Right ventricle myocardium superior (tissue), 1 donor: ENCODE data around the gene EVI2A. TPM values are rescaled to one million over a fixed set of nuclear protein-coding genes. Genes with fewer than 3 reads are reported as not detected.

Source experiments
- ATAC-seq: fragments of 200-7000 bp; cut with Tn5 transposase; one replicate; pipeline ENCODE4 v1.9.1; 2020; ENCODE audit warnings: mild to moderate bottlenecking; ENCODE audit not compliant: poor library complexity
- DNase-seq: peaks from one replicate; pipeline ENCODE4 v3.0.0-alpha.2; 2020
- intact Hi-C: fragments of 100-400 bp; cut with DNase I; formaldehyde crosslinking; loops from one replicate; pipeline ENCODE4 v1.11.2; 2022
- total RNA-seq: library from RNA; stranded (reverse); fragmentation: NEBNext Ultra II Directional; extraction: Animal tissue kit (Norgen Biotek cat#: 25700); gene quantifications from one replicate; pipeline ENCODE4 v1.2.1, GENCODE V29; 2021
- donor health status: DM: no; HTN: yes; CAD: no; lungs with severe emphysema.

Gene EVI2A
- total RNA-seq, 1 donor from 2014 or later, result 2.2 TPM

GRCh38 chr17:31286587-31286986 lies 34.8 kb downstream of the EVI2A start:
- DNase-seq (no peak), ATAC-seq (no peak)
- intact Hi-C loops, result no loop called here

- ATAC-seq (no peak), DNase-seq (no peak)
- intact Hi-C loops, result no loop called here
Observed at GRCh38 chr17:31283841-31284240, 37.6 kb downstream of the EVI2A start.

- ATAC-seq (no peak), DNase-seq (no peak)
- intact Hi-C loops, result no loop called here
Observed at GRCh38 chr17:31281061-31281460, 40.4 kb downstream of the EVI2A start.

- DNase-seq (no peak), ATAC-seq (no peak)
- intact Hi-C loops, result no loop called here
Observed at GRCh38 chr17:31279401-31279800, 42.0 kb downstream of the EVI2A start.

GRCh38 chr17:31275116-31275515 lies 46.3 kb downstream of the EVI2A start:
- ATAC-seq, result no peak
- intact Hi-C loops, result no loop called here
- no peak for DNase-seq

GRCh38 chr17:31274252-31274651 lies 47.2 kb downstream of the EVI2A start:
- intact Hi-C loops, result no loop called here
- peak; percentile 86 for ATAC-seq

GRCh38 chr17:31273516-31273915 lies 47.9 kb downstream of the EVI2A start:
- DNase-seq, result no peak
- intact Hi-C loops, result no loop called here
- ATAC-seq, result no peak

More at GRCh38 chr17:31274252-31274651, 47.2 kb downstream of the EVI2A start:
- DNase-seq, result no peak

GRCh38 chr17:31272803-31273202 lies 48.6 kb downstream of the EVI2A start:
- ATAC-seq (no peak), DNase-seq (no peak)
- intact Hi-C loops, result no loop called here

- intact Hi-C loops, result no loop called here
- no peak for ATAC-seq
- no peak for DNase-seq
Observed at GRCh38 chr17:31272236-31272635, 49.2 kb downstream of the EVI2A start.

GRCh38 chr17:31269578-31269983 lies 51.8 kb downstream of the EVI2A start:
- peak; percentile 73 for ATAC-seq
- intact Hi-C loops, result no loop called here
- no peak for DNase-seq

GRCh38 chr17:31269036-31269577 lies 52.3 kb downstream of the EVI2A start:
- no peak for ATAC-seq
- DNase-seq, result no peak
- intact Hi-C loops, result no loop called here

Other genes with a start within 250 kb of the EVI2A start
- gene NF1, start 226.6 kb downstream of the EVI2A start, total RNA-seq, result 38.9 TPM
- gene OMG, start 24.4 kb downstream of the EVI2A start, total RNA-seq, result not detected
- 2.9 TPM for gene EVI2B, start 7.6 kb downstream of the EVI2A start, total RNA-seq
- gene RAB11FIP4, start 70.1 kb upstream of the EVI2A start, total RNA-seq, result 12.0 TPM